SU-DHL-6 (cell line): Measurements from ENCODE around the gene SNED1.

Experiments
- EZH2phosphoT487 ChIP-seq: fragments of 200-600 bp; sonication (generic), shearing (Covaris generic); conservative IDR thresholded peaks from 2 replicates; pipeline ENCODE4 v1.6.1; 2018; ENCODE audit warnings: mild to moderate bottlenecking, antibody characterized with exemption, low read length, moderate library complexity, mixed read lengths
- TF ChIP-seq, protein P1 (sequence below): fragments of 200-600 bp; sonication (generic); IDR thresholded peaks from one replicate; pipeline ENCODE4 v1.5.1; 2017; ENCODE audit warnings: antibody characterized with exemption, mild to moderate bottlenecking, low read length, moderate library complexity; ENCODE audit not compliant: insufficient read depth, poor library complexity, severe bottlenecking

GRCh38 chr2:241020629-241021190, 22.3 kb downstream of the SNED1 start:
- no peak for TF ChIP-seq EZH2phosphoT487
- TF ChIP-seq, protein P1, sequence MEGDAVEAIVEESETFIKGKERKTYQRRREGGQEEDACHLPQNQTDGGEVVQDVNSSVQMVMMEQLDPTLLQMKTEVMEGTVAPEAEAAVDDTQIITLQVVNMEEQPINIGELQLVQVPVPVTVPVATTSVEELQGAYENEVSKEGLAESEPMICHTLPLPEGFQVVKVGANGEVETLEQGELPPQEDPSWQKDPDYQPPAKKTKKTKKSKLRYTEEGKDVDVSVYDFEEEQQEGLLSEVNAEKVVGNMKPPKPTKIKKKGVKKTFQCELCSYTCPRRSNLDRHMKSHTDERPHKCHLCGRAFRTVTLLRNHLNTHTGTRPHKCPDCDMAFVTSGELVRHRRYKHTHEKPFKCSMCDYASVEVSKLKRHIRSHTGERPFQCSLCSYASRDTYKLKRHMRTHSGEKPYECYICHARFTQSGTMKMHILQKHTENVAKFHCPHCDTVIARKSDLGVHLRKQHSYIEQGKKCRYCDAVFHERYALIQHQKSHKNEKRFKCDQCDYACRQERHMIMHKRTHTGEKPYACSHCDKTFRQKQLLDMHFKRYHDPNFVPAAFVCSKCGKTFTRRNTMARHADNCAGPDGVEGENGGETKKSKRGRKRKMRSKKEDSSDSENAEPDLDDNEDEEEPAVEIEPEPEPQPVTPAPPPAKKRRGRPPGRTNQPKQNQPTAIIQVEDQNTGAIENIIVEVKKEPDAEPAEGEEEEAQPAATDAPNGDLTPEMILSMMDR, result no peak
